A673 (cell line): ENCODE data around the gene ATG7. TPM values are rescaled to one million over a fixed set of nuclear protein-coding genes. Genes with fewer than 3 reads are reported as not detected.

Experiments used
- BruUV-seq: library from RNA; stranded (reverse); fragments of 400-500 nt; replicated peaks from 2 replicates; lab custom pipeline; 2021; lab: Mats Ljungman, UMichigan
- CTCF ChIA-PET: fragments of 300-600 bp; sonication (Branson Sonifier 250); formaldehyde crosslinking; loops from one replicate; lab custom pipeline; 2022; ENCODE audit warnings: antibody characterized with exemption; lab: Charles Lee
- POLR2A ChIA-PET: fragments of 300-600 bp; sonication (Branson Sonifier 250); formaldehyde crosslinking; loops from one replicate; lab custom pipeline; 2022; ENCODE audit warnings: antibody characterized with exemption; ENCODE audit not compliant: low non-redundant PET; lab: Charles Lee
- DNase-seq: peaks from one replicate; pipeline ENCODE4 v3.0.0-alpha.2; 2015; ENCODE audit warnings: low spot score
- H3K27ac ChIP-seq: fragments of 200-600 bp; sonication (generic); 2 replicates; pipeline ENCODE4 v1.5.1; 2016; ENCODE audit warnings: mixed run types, low read depth, mild to moderate bottlenecking, mixed read lengths, antibody characterized with exemption, low read length; ENCODE audit not compliant: poor library complexity, severe bottlenecking
- H3K27me3 ChIP-seq: fragments of 200-600 bp; sonication (generic); replicated peaks from 2 replicates; pipeline ENCODE4 v1.6.1; 2017; ENCODE audit warnings: mixed run types, low read depth, mild to moderate bottlenecking, mixed read lengths, antibody characterized with exemption, low read length; ENCODE audit not compliant: insufficient read depth, poor library complexity
- H3K36me3 ChIP-seq: fragments of 200-600 bp; sonication (generic); 2 replicates; pipeline ENCODE4 v1.6.1; 2016; ENCODE audit warnings: mixed run types, mild to moderate bottlenecking, mixed read lengths, antibody characterized with exemption, low read length; ENCODE audit not compliant: insufficient read depth, poor library complexity, severe bottlenecking
- H3K4me1 ChIP-seq: fragments of 200-600 bp; sonication (generic); 2 replicates; pipeline ENCODE4 v1.6.1; 2017; ENCODE audit warnings: mixed run types, mild to moderate bottlenecking, mixed read lengths, antibody characterized with exemption, low read length; ENCODE audit not compliant: insufficient read depth, poor library complexity, severe bottlenecking
- H3K4me3 ChIP-seq: fragments of 200-600 bp; sonication (generic); 2 replicates; pipeline ENCODE4 v1.5.1; 2016; ENCODE audit warnings: low read depth, mixed run types, mild to moderate bottlenecking, mixed read lengths, low read length; ENCODE audit not compliant: poor library complexity, severe bottlenecking
- H3K9me3 ChIP-seq: fragments of 200-600 bp; sonication (generic); 2 replicates; pipeline ENCODE4 v1.6.1; 2016; ENCODE audit warnings: mixed run types, low read depth, mild to moderate bottlenecking, mixed read lengths, antibody characterized with exemption, low read length; ENCODE audit not compliant: poor library complexity, severe bottlenecking
- EZH2 ChIP-seq: fragments of 200-600 bp; sonication (generic); IDR thresholded peaks from 2 replicates; pipeline ENCODE4 v1.6.1; 2017; ENCODE audit warnings: borderline replicate concordance, low read depth, mild to moderate bottlenecking, mixed read lengths, antibody characterized with exemption, low read length; ENCODE audit not compliant: poor library complexity, severe bottlenecking
- intact Hi-C: fragments of 100-400 bp; cut with micrococcal nuclease; formaldehyde crosslinking; loops from one replicate; pipeline ENCODE4 v1.10.0; 2022; ENCODE audit not compliant: unreplicated experiment
- total RNA-seq: library from RNA; stranded (reverse); gene quantifications from 2 replicates; pipeline ENCODE4 v1.2.3, GENCODE V29; 2021
- TF ChIP-seq, protein P1 (sequence below): fragments of 300-800, 200-600 bp; sonication (generic); conservative IDR thresholded peaks from 2 replicates; pipeline ENCODE4 v1.5.1; 2017; ENCODE audit warnings: low read depth, mild to moderate bottlenecking, antibody characterized with exemption, low read length, moderate library complexity, mixed read lengths

ATG7 gene
- total RNA-seq, 1 experiment from 2014 or later, result 30.9 TPM

DNA sequence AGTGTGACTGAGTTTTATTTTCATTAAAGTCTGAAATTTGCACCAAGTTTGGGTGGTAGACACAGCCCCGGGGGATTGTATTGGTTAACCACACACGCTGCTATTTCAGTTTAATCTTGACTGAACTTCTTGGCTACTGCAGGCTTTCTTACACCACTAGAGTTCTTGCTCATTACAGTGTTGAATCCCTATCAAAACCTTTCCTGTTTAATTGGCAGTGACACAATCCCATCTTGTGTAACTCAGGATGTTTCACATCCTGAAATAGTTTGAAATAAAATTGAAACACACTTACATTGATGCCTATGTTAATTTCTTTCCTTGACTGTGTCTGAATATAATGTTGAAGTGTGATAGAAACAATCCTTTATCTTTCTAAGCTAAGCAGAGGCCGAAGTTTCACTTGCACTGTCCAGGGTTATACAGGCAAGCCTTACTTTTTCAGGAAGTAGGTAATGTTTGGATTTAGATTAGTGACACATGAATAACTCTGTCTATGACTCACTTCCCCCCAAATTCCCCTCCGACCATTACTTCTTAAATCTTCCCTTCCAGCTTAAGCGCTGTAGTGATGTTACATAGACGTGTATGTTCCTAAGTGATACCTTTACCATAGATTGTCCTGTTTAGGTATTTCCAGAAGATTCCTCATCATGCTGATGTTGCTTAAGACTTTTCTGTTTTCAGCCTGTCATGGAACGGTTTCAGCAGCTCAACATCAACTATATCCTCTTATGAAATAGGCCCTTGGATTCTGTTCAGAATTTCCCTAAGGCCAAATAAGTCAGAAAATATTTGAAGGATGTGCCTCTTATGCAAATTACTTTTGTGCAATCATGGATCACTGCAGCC lies 16.8 kb downstream of the ATG7 start:
- no peaks in the 10 kb centered on the region for H3K36me3 ChIP-seq
- TSS peak; percentile 95 for BruUV-seq
- POLR2A ChIA-PET, result interaction anchor here (1.0 kb wide), 1 partner anchor 16 kb away, joined by 3 read pairs; the partner anchor contains the start of gene ATG7
- no peaks in the 10 kb centered on the region for H3K9me3 ChIP-seq
- peak overlapping the region; percentile 93 for H3K27ac ChIP-seq
- TF ChIP-seq EZH2, result no peak
- TF ChIP-seq, protein P1, sequence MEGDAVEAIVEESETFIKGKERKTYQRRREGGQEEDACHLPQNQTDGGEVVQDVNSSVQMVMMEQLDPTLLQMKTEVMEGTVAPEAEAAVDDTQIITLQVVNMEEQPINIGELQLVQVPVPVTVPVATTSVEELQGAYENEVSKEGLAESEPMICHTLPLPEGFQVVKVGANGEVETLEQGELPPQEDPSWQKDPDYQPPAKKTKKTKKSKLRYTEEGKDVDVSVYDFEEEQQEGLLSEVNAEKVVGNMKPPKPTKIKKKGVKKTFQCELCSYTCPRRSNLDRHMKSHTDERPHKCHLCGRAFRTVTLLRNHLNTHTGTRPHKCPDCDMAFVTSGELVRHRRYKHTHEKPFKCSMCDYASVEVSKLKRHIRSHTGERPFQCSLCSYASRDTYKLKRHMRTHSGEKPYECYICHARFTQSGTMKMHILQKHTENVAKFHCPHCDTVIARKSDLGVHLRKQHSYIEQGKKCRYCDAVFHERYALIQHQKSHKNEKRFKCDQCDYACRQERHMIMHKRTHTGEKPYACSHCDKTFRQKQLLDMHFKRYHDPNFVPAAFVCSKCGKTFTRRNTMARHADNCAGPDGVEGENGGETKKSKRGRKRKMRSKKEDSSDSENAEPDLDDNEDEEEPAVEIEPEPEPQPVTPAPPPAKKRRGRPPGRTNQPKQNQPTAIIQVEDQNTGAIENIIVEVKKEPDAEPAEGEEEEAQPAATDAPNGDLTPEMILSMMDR, result no peak
- no peaks in the 10 kb centered on the region for H3K27me3 ChIP-seq
- DNase-seq, result peak; percentile 92
- peak overlapping the region; percentile 1 for H3K4me3 ChIP-seq
- peaks cover 65% of the 10 kb centered on the region for H3K4me1 ChIP-seq
- CTCF ChIA-PET, result interaction anchor here (1.1 kb wide), 1 partner anchor 17 kb away, joined by 3 read pairs; the partner anchor contains the start of gene ATG7
- intact Hi-C loops, result loop anchor here (2.0 kb wide), 1 partner anchor 78 kb away; no protein-coding TSS in a partner anchor

DNA sequence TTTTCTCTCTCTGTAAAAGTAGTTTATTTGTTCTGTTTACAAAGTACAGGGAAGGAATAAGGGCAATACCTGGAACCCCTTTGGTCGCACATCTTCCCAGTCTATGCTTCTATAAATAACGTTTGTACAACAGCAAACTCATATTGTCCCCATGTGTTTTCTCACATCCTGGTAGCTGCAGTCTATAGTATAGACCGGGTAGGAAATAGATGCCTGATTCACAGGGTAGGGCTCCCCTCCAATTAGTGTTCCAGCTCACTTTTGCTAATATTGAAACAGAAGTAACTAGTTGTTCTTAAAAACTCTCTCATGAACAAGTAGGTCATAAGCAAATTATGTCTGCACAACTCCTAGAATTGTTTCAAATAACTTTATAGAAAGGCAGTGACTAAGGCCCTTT lies 17.7 kb downstream of the ATG7 start:
- BruUV-seq, result no TSS peak
- peak overlapping the region; percentile 1 for H3K4me3 ChIP-seq
- H3K27me3 ChIP-seq, result no peaks in the 10 kb centered on the region
- DNase-seq, result no peak
- H3K9me3 ChIP-seq, result no peaks in the 10 kb centered on the region
- ChIA-PET POLR2A (interaction anchor here (0.7 kb wide), 1 partner anchor 71 kb away, joined by 4 read pairs; no protein-coding TSS in a partner anchor), CTCF (no interaction called here)
- no peak for TF ChIP-seq EZH2
- TF ChIP-seq, protein P1, result no peak
- no peaks in the 10 kb centered on the region for H3K36me3 ChIP-seq
- H3K4me1 ChIP-seq, result peaks cover 59% of the 10 kb centered on the region
- H3K27ac ChIP-seq, result peak overlapping the region; percentile 93
- intact Hi-C loops, result loop anchor here (2.0 kb wide), 1 partner anchor 77 kb away; no protein-coding TSS in a partner anchor

DNA sequence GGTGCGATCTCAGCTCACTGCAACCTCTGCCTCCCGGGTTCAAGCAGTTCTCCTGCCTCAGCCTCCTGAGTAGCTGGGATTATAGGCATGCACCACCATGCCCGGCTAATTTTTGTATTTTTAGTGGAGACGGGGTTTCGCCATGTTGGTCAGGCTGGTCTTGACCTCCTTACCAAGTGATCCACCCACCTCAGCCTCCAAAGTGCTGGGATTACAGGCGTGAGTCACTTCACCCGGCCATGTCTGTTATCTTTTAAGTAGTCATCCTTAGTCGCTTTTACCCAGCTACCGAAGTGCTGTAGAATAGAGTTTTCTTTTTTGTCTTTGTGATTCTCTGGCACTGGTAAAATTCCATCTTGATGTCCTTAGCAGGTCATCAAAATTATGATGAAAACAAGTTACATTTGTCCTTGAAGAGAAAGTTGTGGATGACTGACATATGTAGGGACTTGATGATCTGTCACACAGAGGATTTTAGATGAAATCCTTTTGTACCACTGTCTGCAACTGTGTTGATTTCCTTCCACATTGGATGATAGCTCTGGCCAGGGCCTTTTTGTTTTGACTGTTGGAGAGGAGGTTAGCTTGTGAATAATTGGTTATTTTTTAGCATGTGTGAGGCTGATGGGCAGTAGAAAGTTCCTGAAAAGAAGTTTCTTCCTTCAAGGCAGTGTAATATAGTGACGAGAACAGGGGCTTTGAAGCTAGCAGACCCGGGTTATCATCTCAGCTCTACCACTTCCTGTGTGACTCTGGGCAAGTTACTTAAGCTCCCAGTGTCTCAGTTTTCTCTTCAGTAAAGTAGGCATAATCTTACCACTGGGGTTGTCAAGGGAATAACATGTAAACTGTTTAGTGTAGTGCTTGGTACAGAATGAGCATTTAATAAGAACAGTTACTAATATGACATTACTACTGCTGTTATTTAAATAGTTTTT lies 18.8 kb downstream of the ATG7 start:
- POLR2A ChIA-PET, result no interaction called here

More for the DNA sequence above, 18.8 kb downstream of the ATG7 start:
- DNase-seq, result no peak
- BruUV-seq, result no TSS peak
- intact Hi-C loops, result no loop called here
- no peaks in the 10 kb centered on the region for H3K9me3 ChIP-seq
- H3K4me3 ChIP-seq, result no peak overlapping the region
- H3K27me3 ChIP-seq, result no peaks in the 10 kb centered on the region
- no peaks in the 10 kb centered on the region for H3K36me3 ChIP-seq
- CTCF ChIA-PET, result no interaction called here
- TF ChIP-seq, protein P1, result no peak
- no peak for TF ChIP-seq EZH2
- peak overlapping the region; percentile 93 for H3K27ac ChIP-seq
- peaks cover 58% of the 10 kb centered on the region for H3K4me1 ChIP-seq
